H7 (cell line): ENCODE results near the gene IL20RB. TPM values are rescaled to one million over a fixed set of nuclear protein-coding genes. Genes with fewer than 3 reads are reported as not detected.

Source experiments
- DNase-seq: peaks from one replicate; pipeline ENCODE4 v3.0.0; 2012
- H3K27me3 ChIP-seq: 2 replicates; pipeline ENCODE4 v1.6.0; 2011; ENCODE audit warnings: mild to moderate bottlenecking, low read length; ENCODE audit not compliant: control insufficient read depth, insufficient read depth
- H3K36me3 ChIP-seq: replicated peaks from 2 replicates; pipeline ENCODE4 v1.5.1; 2011; ENCODE audit warnings: low read length; ENCODE audit not compliant: control insufficient read depth, insufficient read depth
- H3K4me3 ChIP-seq: 2 replicates; pipeline ENCODE4 v1.5.1; 2011; ENCODE audit warnings: low read depth, mild to moderate bottlenecking, control low read depth, low read length, moderate library complexity; ENCODE audit not compliant: insufficient read depth
- total RNA-seq: library from RNA; depleted of rRNA; stranded (reverse); fragments of >200 nt; shearing (Covaris generic); gene quantifications from 2 replicates; pipeline ENCODE4 v1.2.3, GENCODE V29; 2014; rRNA removed

Gene IL20RB, protein sequence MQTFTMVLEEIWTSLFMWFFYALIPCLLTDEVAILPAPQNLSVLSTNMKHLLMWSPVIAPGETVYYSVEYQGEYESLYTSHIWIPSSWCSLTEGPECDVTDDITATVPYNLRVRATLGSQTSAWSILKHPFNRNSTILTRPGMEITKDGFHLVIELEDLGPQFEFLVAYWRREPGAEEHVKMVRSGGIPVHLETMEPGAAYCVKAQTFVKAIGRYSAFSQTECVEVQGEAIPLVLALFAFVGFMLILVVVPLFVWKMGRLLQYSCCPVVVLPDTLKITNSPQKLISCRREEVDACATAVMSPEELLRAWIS
- 3.2 and 4.6 TPM in 2 replicates for total RNA-seq

DNA sequence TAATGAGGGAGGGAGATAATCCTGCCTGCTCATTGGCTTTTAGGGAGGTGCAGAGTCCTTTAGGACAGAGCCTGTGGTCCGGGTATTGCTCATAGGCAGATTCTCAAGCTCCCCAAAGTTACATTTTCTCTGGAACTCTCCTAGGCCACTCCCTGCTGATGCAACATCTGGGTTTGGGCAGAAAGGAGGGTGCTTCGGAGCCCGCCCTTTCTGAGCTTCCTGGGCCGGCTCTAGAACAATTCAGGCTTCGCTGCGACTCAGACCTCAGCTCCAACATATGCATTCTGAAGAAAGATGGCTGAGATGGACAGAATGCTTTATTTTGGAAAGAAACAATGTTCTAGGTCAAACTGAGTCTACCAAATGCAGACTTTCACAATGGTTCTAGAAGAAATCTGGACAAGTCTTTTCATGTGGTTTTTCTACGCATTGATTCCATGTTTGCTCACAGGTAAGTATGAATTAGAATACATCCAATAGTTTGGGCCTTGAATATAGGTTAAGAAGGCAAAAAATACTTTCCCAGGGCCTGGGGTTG is at the start of gene IL20RB:
Gene IL20RB (plus strand): TSS at position 233 of the 538 bp plus-strand sequence. CDS start 131 bp downstream, at position 364.
- no peaks in the 10 kb centered on the region for H3K36me3 ChIP-seq
- H3K4me3 ChIP-seq: no peak within 1 kb of the TSS
- no peaks in the 10 kb centered on the region for H3K27me3 ChIP-seq
- no peak for DNase-seq

DNA sequence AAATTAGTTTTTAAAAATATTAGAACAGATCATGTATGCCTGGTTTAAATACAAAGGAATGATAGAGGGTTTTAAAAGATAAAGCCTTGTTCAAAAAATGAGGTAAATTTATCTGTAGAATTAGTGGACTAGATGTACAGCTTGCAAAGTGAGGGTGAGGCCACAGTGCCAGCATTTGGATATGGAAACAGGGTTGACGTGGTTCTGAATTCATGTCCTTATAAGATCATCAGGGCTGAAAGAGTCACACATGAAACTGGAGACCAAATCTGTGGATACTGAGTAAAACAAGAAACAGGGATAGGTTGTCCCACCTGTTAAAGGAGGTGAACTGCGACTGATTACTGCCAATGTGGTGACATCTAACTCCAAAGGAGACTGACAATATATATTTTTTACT is 49.5 kb upstream of the IL20RB start:
- no peak for DNase-seq
- H3K36me3 ChIP-seq: no peaks in the 10 kb centered on the region
- H3K27me3 ChIP-seq: no peaks in the 10 kb centered on the region
- H3K4me3 ChIP-seq: no peak overlapping the region

DNA sequence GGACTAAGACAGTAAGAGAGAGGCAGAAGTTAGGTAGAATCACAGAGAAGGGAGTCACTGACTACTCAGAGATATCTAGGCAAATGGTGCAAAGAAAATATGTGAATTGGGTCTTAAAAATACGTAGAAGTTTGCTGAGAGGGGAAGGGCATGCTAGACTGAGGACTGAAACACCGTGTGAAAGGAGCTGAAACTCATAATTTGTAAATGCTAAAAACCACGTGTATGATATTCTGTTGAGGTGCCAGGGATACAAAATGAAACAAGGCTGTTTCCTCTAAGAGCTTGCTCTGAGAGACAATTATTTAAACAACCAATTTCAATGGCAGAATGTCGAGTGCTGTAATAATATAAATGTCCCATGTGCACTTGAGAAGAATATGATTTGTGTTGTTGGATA is 48.6 kb upstream of the IL20RB start:
- H3K4me3 ChIP-seq: no peak overlapping the region
- no peak for DNase-seq
- H3K36me3 ChIP-seq: no peaks in the 10 kb centered on the region
- H3K27me3 ChIP-seq: no peaks in the 10 kb centered on the region

DNA sequence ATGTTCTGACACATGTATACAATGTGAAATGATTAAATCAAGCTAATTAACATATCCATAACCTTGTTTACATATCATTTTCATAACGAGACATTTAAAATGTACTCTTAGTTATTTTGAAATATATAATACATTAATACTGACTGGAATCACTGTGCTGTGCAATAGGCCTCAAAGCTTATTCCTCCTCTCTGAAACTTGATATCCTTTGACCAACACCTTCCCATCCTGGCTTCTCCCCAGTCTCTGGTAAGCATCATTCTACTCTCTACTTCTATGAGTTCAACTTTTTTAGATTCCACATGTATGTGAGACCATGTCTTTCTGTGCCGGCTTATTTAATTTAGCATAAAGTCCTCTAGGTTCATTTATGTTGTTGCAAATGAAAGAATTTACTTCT is 47.1 kb upstream of the IL20RB start:
- DNase-seq: no peak
- H3K4me3 ChIP-seq: no peak overlapping the region
- H3K27me3 ChIP-seq: no peaks in the 10 kb centered on the region
- no peaks in the 10 kb centered on the region for H3K36me3 ChIP-seq

DNA sequence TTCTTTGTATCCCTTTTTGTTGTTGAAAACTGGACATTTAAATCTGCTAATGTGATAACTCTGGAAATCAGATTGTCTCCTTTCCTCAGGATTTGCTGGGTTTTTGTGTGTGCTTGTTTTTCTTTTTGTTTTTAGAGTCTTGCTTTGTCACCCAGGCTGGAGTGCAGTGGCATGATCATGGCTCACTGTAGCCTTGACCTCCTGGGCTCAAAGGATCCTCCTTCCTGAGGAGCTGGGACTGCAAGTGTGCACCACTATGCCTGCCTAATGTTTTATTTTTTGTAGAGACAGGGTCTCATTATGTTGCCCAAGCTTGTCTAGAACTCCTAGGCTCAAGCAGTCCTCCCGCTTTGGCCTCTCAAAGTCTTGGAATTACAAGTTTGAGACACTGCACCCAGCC is 44.6 kb upstream of the IL20RB start:
- H3K4me3 ChIP-seq: no peak overlapping the region
- DNase-seq: no peak
- H3K27me3 ChIP-seq: no peaks in the 10 kb centered on the region
- no peaks in the 10 kb centered on the region for H3K36me3 ChIP-seq

DNA sequence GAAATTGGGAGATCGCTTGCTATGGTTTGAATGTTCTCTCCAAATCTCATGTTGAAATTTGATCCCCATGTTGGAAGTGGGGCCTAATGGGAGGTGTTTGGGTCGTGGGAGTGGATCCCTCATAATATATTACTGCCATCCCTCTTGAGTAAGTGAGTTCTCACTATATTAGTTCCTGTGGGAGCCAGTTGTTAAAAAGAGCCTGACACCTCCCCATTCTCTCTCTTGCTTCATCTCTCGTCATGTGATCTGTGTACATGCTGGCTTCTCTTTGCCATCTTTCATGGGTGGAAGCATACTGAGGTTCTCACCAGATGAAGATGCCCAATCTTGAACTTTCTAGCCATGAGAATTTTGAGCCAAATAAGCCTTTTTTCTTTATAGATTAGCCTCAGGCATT is 43.0 kb upstream of the IL20RB start:
- no peaks in the 10 kb centered on the region for H3K36me3 ChIP-seq
- DNase-seq: no peak
- H3K4me3 ChIP-seq: no peak overlapping the region
- H3K27me3 ChIP-seq: no peaks in the 10 kb centered on the region

DNA sequence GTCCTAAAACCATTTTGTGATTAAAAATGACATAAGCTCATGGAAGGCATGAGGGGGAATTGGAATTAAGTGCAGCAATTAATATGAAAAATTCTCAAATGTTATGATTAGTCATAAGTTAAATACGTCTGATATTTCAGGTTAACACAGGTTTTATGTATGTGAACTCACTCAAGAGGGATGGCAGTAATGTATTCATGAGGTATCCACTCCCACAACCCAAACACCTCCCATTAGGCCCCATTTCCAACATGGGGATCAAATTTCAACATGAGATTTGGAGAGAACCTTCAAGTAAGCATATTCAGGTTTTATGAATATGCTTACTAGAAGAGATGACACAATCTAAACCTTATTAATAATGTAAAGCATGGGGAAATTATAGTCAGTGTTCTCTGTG is 41.6 kb upstream of the IL20RB start:
- DNase-seq: no peak
- no peaks in the 10 kb centered on the region for H3K36me3 ChIP-seq
- H3K27me3 ChIP-seq: no peaks in the 10 kb centered on the region
- no peak overlapping the region for H3K4me3 ChIP-seq

DNA sequence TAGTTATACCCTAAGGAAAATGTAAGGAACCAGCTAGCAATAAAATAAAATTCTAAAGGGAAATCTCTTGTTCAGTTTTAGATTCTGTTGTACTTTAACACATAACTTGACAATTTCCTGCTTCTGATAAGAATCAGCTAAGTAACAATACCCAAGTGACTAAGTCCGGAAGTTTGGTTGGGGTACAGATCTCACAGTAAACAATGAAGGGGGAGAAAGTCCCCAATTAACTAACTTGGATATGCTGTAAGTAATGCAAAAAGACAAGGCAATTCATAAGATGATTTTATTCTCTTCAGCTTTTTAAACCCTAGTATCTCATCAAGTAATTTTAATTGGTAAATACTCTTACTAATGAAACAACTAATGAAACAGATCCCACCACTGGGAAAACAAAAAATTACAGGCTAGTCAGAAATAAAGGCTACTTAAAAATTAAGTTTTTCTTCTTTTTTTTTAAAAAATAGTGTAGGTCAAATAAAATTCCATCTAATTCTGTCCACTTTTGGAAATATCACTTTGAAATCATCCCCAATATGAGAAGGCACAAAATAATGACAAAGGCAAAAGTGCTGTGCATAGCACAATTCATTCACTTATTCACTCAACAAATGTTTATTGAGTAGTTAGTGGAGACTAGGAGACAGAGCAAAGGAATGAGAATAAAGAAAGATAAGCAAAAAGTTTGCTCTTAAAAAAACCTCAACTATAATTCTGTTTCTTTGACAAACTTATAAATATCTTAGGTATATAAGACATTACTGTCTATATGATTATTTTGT is 37.8 kb upstream of the IL20RB start:
- H3K4me3 ChIP-seq: no peak overlapping the region
- no peaks in the 10 kb centered on the region for H3K36me3 ChIP-seq
- H3K27me3 ChIP-seq: no peaks in the 10 kb centered on the region
- DNase-seq: no peak

DNA sequence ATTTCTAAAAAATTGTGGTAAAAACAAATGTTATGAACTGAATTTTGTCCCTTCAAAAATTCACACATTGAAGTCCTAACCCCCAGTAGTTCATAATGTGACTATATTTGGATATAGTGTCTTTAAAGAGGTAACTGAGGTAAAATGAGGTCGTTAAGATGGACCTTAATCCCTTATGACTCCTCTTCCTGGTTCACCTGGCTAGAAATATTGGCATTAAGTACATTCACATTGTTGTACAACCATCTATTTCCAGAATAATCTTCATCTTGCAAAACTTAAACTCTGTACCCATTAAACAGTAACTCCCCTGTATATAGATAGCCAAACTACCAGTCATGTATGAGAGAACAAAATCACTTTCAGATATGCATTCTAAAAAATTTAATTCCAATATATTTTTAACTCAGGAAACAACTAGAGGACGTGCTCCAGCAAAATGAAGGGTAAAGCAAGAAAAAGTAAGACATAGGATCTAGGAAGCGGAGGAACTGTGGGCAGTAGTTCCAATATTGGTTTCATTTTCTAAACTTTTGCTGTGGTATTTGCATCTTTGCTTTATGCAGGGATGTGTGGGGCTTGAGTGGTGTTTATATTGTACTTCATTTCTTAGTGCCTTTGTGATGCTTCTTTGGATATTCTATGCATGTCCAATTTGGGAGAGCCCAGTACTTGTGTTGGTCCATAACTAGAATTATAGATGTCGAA is 36.7 kb upstream of the IL20RB start:
- Histone ChIP-seq H3K4me3 (no peak overlapping the region), H3K27me3 (no peaks in the 10 kb centered on the region), H3K36me3 (no peaks in the 10 kb centered on the region)
- DNase-seq: no peak

DNA sequence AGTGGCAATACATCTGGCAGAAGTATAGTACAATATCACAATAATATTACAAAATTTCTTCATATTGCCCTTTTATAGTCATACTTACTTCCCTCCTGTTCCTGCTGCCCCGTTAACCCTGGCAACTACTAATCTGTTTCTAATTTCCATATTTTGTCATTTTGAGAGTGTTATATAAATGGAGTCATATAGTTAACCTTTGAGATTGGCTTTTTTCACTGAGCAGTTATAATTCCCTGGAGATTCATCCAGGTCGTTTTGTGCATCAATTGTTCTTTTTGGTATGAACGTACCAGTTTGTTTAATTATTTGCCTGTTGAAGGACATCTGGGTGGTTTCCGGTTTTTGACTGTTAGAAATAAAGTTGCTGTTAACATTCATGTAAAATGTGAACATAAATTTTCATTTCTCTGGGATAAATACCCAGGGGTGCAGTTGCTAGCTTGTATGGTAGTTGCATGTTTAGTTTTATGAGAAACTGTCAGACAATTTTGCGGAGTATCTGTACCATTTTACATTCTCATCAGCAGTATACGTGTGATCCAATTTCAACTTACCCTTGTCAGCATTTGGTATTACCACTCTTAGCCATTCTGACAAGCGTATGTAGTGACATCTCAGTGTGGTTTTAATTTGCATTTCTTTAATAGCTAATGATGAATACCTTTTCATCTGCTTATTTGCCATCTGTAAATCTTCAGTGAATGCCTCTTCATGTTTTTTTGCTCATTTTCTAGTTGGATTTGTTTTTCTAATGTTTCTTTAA is 32.2 kb upstream of the IL20RB start:
- no peak for DNase-seq
- no peaks in the 10 kb centered on the region; the same call in 1 of the 2 replicates for H3K36me3 ChIP-seq
- no peaks in the 10 kb centered on the region for H3K27me3 ChIP-seq
- no peak overlapping the region for H3K4me3 ChIP-seq

DNA sequence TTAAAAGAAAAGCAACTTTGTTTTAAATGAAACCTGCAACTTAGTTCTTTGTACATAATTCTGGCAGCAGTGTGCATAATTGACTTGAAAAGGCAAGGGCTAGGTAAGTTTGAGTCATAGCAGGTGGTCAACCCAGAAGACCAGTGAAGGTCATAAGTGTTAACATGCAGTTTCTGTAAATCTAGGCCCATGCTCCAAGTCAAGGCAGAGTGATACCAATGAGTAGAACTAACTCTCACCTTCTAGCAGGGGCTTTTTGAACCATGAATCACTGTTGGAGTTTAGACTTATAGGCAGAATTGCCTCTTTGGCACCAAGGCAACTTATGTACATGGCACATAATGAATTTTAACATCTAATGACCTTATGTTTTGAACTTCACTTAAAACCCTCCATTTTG is 29.5 kb upstream of the IL20RB start:
- H3K4me3 ChIP-seq: no peak overlapping the region
- H3K36me3 ChIP-seq: no peaks in the 10 kb centered on the region; the same call in 1 of the 2 replicates
- no peak for DNase-seq
- no peaks in the 10 kb centered on the region for H3K27me3 ChIP-seq

DNA sequence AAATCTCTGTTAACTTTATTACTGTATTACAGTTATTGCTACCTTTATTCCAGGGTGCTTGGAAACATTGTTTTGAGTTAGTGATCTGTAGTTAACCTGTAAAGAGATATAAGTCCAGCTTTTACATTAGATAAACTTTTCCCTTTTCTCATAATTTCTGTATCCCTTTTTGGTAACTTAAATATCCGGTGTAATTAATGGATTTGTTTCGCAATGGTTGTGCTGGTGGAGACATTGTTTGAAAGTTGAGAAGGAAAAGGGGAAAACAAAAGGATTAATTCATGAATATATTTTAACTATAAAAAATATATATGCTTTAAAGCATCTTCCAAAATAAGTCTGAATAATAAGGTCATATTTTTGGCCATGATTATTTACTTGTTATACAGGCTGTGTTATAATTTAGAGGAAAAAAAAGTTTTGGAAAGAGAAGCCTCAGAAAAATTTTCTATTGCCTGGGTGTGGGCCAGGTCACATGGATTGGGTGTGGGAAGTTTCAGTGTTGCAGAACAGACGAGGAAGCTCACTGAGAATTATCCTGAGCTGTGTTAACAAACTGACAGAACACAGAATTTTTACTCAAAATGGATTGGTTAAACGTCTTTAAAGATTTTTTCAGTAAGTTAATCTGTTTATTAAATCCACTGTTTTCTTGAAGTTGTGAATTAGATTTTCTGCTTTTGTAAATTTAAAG is 27.7 kb upstream of the IL20RB start:
- H3K27me3 ChIP-seq: no peaks in the 10 kb centered on the region
- no peak overlapping the region for H3K4me3 ChIP-seq
- DNase-seq: no peak
- no peaks in the 10 kb centered on the region; the same call in 1 of the 2 replicates for H3K36me3 ChIP-seq

DNA sequence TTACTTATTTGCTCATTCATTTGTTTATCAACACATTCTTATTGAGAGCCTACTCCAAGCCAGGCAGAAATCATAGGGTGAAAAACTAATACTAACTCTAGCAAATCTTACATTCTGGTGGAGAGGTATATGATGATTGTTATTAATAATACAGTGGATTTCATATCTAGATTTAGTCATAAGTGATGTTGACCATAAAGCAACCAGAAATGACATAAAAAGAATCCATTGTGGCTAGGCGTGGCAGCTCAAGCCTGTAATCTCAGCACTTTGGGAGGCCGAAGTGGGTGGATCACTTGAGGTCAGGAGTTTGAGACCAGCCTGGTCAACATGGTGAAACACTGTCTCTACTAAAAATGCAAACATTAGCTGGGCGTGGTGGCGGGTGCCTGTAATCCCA is 26.2 kb upstream of the IL20RB start:
- no peak for DNase-seq
- Histone ChIP-seq H3K4me3 (no peak overlapping the region), H3K27me3 (no peaks in the 10 kb centered on the region), H3K36me3 (no peaks in the 10 kb centered on the region; the same call in 1 of the 2 replicates)
